Measurements from ENCODE around the gene JUP. TPM values are rescaled to one million over a fixed set of nuclear protein-coding genes. Genes with fewer than 3 reads are reported as not detected.
A peak's percentile ranks its signal among the peaks of the same experiment; 100 is the strongest.

Gene JUP
- total and polyA plus RNA-seq, 2 of the 13 experiments (the other 11 are each of a cell fraction or from before 2014, with no cell fraction given) = 12.1 to 20.6 TPM

GRCh38 chr17:41734139-41734948 lies 52.2 kb downstream of the JUP start, which contains the start of gene HAP1 (continued):
- TF ChIP-seq, protein P1, sequence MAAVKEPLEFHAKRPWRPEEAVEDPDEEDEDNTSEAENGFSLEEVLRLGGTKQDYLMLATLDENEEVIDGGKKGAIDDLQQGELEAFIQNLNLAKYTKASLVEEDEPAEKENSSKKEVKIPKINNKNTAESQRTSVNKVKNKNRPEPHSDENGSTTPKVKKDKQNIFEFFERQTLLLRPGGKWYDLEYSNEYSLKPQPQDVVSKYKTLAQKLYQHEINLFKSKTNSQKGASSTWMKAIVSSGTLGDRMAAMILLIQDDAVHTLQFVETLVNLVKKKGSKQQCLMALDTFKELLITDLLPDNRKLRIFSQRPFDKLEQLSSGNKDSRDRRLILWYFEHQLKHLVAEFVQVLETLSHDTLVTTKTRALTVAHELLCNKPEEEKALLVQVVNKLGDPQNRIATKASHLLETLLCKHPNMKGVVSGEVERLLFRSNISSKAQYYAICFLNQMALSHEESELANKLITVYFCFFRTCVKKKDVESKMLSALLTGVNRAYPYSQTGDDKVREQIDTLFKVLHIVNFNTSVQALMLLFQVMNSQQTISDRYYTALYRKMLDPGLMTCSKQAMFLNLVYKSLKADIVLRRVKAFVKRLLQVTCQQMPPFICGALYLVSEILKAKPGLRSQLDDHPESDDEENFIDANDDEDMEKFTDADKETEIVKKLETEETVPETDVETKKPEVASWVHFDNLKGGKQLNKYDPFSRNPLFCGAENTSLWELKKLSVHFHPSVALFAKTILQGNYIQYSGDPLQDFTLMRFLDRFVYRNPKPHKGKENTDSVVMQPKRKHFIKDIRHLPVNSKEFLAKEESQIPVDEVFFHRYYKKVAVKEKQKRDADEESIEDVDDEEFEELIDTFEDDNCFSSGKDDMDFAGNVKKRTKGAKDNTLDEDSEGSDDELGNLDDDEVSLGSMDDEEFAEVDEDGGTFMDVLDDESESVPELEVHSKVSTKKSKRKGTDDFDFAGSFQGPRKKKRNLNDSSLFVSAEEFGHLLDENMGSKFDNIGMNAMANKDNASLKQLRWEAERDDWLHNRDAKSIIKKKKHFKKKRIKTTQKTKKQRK (IDR thresholded peaks at IDR 0.05; ENCODE audit: low read length) = no peak
- TF ChIP-seq MZF1 (CRISPR knock-in tag; IDR thresholded peaks at IDR 0.05; ENCODE audit: borderline replicate concordance) = no peak
- peak; percentile 75; the same call in 1 of the 2 replicates for TF ChIP-seq POLR2AphosphoS5 (IDR thresholded peaks at IDR 0.05; ENCODE audit: low read depth, low read length)
- no peak for TF ChIP-seq NAIF1 (CRISPR knock-in tag; IDR thresholded peaks at IDR 0.05; ENCODE audit: borderline replicate concordance)
- peak; percentile 26; the same call in 1 of the 2 replicates for TF ChIP-seq HOXA5 (CRISPR knock-in tag; IDR thresholded peaks at IDR 0.05)
- TF ChIP-seq CHD4 (IDR thresholded peaks at IDR 0.05; ENCODE audit: borderline replicate concordance, low read length) = no peak
- TF ChIP-seq ZNF841 (CRISPR knock-in tag; IDR thresholded peaks at IDR 0.05; ENCODE audit: borderline replicate concordance) = no peak
- TF ChIP-seq ZNF891 (CRISPR knock-in tag; IDR thresholded peaks at IDR 0.05) = no peak
- peak; percentile 82; the same call in 1 of the 2 replicates for TF ChIP-seq BCL3 (CRISPR knock-in tag; IDR thresholded peaks at IDR 0.05)
- TF ChIP-seq, protein P2, sequence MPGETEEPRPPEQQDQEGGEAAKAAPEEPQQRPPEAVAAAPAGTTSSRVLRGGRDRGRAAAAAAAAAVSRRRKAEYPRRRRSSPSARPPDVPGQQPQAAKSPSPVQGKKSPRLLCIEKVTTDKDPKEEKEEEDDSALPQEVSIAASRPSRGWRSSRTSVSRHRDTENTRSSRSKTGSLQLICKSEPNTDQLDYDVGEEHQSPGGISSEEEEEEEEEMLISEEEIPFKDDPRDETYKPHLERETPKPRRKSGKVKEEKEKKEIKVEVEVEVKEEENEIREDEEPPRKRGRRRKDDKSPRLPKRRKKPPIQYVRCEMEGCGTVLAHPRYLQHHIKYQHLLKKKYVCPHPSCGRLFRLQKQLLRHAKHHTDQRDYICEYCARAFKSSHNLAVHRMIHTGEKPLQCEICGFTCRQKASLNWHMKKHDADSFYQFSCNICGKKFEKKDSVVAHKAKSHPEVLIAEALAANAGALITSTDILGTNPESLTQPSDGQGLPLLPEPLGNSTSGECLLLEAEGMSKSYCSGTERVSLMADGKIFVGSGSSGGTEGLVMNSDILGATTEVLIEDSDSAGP (CRISPR knock-in tag; IDR thresholded peaks at IDR 0.05; ENCODE audit: borderline replicate concordance) = peak; percentile 56; the same call in 1 of the 2 replicates
- no peak for TF ChIP-seq SKI (IDR thresholded peaks at IDR 0.05; ENCODE audit: partially characterized antibody)
- peak; percentile 39; the same call in 1 of the 2 replicates for TF ChIP-seq ZNF576 (CRISPR knock-in tag; IDR thresholded peaks at IDR 0.05)
- TF ChIP-seq ZEB1 (IDR thresholded peaks at IDR 0.05; ENCODE audit: insufficient replicate concordance, low read depth) = no peak
- no peak for TF ChIP-seq THAP8 (CRISPR knock-in tag; IDR thresholded peaks at IDR 0.05; ENCODE audit: borderline replicate concordance)
- TF ChIP-seq KAT8 (CRISPR knock-in tag; IDR thresholded peaks at IDR 0.05) = peak; percentile 47; the same call in 1 of the 2 replicates
- TF ChIP-seq GATAD2A (CRISPR knock-in tag; IDR thresholded peaks at IDR 0.05) = peak; percentile 7; the same call in 1 of the 2 replicates
- TF ChIP-seq NFKB2 (CRISPR knock-in tag; IDR thresholded peaks at IDR 0.05; ENCODE audit: borderline replicate concordance) = peak; percentile 44; the same call in 1 of the 2 replicates
- TF ChIP-seq ZNF317 (CRISPR knock-in tag; IDR thresholded peaks at IDR 0.05) = 0 out of 2 replicates have a peak, but pooled peaks have one; percentile 17
- peak; percentile 69 for TF ChIP-seq SP4 (CRISPR knock-in tag; IDR thresholded peaks at IDR 0.05)
- no peak for TF ChIP-seq HOXA9 (CRISPR knock-in tag; IDR thresholded peaks at IDR 0.05; ENCODE audit: borderline replicate concordance)
- no peak for TF ChIP-seq GTF3A (CRISPR knock-in tag; conservative IDR thresholded peaks at IDR 0.05)
- TF ChIP-seq DMAP1 (CRISPR knock-in tag; IDR thresholded peaks at IDR 0.05) = no peak
- TF ChIP-seq TBX3 (IDR thresholded peaks at IDR 0.05; ENCODE audit: borderline replicate concordance) = no peak
